ENCODE measurements around the gene PSD2.
A peak's percentile ranks its signal among the peaks of the same experiment; 100 is the strongest.

Gene PSD2

DNA sequence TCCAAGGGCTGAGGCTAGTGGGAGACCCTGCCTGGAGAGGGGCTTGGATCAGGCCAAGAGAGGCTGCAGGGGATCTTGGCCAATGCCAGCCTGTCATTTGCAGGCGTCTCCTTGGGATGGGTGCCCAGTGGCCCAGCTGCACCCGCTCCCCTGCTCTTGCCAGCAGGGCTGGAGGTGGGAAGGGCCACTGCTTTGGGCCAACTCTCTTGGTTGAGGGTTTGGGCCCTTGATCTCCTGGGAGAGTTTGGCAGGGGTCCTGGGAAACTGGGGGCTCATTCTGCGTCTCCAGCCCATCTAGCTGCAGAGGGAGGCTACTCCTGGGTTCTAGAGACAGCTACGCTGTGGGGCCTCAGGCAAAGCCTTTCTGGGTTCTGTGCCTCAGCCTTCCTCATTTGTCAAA, 10.5 kb downstream of the PSD2 start:
- in situ Hi-C loops (cut with MboI; ENCODE audit: low pct_unique_long_range_greater_than_20kb, low sequenced_read_pairs, unreplicated experiment) = no loop called here
- no peak for DNase-seq (ENCODE audit: low spot score)
- TF ChIP-seq, protein P1, sequence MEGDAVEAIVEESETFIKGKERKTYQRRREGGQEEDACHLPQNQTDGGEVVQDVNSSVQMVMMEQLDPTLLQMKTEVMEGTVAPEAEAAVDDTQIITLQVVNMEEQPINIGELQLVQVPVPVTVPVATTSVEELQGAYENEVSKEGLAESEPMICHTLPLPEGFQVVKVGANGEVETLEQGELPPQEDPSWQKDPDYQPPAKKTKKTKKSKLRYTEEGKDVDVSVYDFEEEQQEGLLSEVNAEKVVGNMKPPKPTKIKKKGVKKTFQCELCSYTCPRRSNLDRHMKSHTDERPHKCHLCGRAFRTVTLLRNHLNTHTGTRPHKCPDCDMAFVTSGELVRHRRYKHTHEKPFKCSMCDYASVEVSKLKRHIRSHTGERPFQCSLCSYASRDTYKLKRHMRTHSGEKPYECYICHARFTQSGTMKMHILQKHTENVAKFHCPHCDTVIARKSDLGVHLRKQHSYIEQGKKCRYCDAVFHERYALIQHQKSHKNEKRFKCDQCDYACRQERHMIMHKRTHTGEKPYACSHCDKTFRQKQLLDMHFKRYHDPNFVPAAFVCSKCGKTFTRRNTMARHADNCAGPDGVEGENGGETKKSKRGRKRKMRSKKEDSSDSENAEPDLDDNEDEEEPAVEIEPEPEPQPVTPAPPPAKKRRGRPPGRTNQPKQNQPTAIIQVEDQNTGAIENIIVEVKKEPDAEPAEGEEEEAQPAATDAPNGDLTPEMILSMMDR (IDR thresholded peaks at IDR 0.05; ENCODE audit: extremely low read depth, insufficient read depth, missing control alignments) = no peak

DNA sequence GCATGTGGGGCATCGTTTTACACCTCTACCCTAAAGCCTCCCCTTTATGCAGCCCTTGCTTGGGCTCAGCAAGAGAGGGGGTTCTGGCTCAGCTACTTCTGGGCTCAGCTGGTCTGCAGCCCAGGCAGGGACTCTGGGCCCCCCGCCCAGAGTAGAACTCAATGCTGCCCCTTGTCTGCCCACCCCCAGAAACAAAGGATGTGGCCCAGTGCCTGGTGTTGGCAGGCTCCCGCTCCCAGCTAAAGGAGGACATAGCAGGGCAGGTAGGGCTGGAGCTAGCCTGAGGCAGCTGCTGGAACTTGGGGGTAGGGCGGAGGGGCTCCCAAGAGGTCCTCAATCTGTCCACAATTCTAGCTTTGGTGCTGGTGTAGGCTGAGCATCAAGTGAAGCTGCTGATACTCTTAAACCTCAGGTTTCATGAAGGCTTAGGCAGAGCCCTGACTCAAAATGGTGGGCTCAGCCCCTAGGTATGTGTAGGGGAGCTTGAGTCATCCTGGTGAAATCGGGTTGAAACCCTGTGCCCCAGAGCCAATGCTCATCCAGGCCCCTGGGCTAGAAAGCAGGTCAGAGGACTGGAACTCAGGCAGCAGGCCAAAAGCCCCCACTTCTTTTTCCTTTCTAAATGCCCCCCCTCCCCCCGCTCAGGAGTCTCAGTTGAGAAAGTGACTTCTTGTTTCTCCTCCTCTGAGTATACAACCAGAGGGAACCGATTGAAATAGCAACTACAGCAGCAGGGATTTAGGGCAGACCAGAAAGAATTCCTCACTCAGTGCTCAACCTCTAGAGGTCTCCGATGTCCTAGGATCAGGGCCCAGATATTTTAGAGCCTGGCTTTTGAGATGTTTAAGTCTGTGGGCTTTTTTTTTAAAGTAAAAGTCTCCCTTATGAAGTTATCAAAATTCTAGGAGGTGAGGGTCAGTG, 11.4 kb downstream of the PSD2 start:
- in situ Hi-C loops (cut with MboI; ENCODE audit: low pct_unique_long_range_greater_than_20kb, low sequenced_read_pairs, unreplicated experiment) = no loop called here
- TF ChIP-seq, protein P1 (IDR thresholded peaks at IDR 0.05; ENCODE audit: extremely low read depth, insufficient read depth, missing control alignments) = no peak
- no peak for DNase-seq (ENCODE audit: low spot score)

DNA sequence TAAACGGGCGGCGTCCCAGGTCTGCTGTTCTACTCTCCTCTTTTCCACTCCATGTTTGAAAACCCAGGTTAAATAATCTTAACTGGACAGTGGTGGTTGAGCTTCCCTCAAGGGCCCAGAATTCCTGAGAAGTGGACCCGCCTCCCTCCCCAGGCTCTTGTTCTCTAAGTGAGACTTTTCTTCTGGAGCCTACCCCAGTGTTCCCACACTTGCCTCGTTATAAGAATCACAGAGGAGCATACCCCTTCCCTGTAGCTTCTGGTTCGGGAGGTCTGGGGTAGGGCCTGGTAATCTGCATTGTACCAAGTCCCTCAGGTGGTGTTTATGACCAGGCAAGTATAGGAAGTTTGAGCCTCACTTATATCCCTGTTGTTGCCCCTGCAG, 12.0 kb downstream of the PSD2 start:
- DNase-seq (ENCODE audit: low spot score) = no peak
- TF ChIP-seq, protein P1 (IDR thresholded peaks at IDR 0.05; ENCODE audit: extremely low read depth, insufficient read depth, missing control alignments) = no peak
- in situ Hi-C loops (cut with MboI; ENCODE audit: low pct_unique_long_range_greater_than_20kb, low sequenced_read_pairs, unreplicated experiment) = no loop called here

DNA sequence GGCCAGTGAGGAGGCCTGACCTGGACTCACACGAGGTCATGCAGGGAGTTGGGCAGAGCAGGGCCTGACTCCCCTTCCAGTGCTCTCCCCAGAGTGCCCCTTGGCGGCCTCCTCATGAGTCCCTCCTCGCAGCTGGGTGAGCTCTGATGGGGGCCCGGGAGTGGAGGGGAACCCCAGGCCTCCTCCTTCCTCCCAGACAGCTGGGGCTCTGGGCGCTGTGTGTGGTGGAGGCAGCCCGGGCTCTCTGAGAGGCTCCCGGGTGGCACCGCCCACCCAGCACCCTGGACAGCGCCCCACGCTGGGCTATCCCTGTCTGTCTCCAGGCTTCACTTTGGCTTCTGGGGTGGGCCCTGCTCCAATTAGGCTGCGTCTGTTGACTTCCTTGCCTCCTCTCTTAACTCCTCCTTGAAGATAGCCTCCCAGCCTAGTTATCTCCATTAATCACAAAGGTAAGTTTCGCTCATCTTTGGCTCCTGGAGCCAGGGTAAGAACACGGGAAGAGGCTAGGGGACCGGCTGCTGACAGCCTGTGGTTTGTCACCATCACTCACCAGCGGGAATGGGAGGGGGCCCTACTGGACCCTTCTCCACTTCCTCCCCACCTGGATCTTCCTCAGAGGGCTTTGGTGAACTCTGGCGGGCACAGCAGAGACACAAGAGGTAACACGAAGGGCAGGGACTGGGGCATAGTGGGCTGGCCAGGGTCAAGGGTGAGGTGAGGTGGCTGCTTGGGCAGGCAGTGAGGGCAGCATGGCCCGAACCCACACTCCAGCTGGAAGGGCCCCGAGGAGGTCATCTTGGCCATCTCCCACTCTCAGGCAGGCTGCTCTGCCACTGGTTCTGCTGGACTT, 13.1 kb downstream of the PSD2 start:
- TF ChIP-seq, protein P1 (IDR thresholded peaks at IDR 0.05; ENCODE audit: extremely low read depth, insufficient read depth, missing control alignments) = no peak
- in situ Hi-C loops (cut with MboI; ENCODE audit: low pct_unique_long_range_greater_than_20kb, low sequenced_read_pairs, unreplicated experiment) = no loop called here
- DNase-seq (ENCODE audit: low spot score) = peak; percentile 73

DNA sequence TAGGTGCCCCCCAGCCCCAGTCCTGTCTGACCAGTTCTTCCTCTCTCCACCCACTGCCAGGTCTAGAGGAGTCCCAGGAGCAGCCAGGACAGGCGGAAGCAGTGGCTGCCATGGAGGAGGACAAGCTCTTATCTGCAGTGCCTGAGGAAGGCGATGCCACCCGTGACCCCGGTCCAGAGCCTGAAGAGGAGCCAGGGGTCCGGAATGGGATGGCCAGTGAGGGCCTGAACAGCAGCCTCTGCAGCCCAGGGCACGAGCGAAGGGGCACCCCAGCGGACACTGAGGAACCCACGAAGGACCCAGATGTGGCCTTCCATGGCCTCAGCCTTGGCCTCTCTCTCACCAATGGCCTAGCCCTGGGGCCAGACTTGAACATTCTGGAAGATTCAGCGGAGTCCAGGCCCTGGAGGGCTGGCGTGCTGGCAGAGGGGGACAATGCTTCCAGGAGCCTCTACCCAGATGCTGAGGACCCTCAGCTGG, 13.8 kb downstream of the PSD2 start:
- in situ Hi-C loops (cut with MboI; ENCODE audit: low pct_unique_long_range_greater_than_20kb, low sequenced_read_pairs, unreplicated experiment) = no loop called here
- TF ChIP-seq, protein P1 (IDR thresholded peaks at IDR 0.05; ENCODE audit: extremely low read depth, insufficient read depth, missing control alignments) = no peak
- DNase-seq (ENCODE audit: low spot score) = no peak
